Mucosa of rectum (tissue), 2 donors: ENCODE results near the gene ROCK2.

Source experiments
- H3K27ac ChIP-seq, 2 donors: one replicate each; pipeline ENCODE4 v1.7.0; 2013; ENCODE audit warnings: inconsistent platforms in 2 of 2, low read depth in 2 of 2, low read length in 2 of 2
- H3K27me3 ChIP-seq, 2 donors: one replicate each; pipeline ENCODE4 v1.7.0; 2013; ENCODE audit warnings: low read length in 2 of 2; ENCODE audit not compliant: control insufficient read depth in 2 of 2, insufficient read depth in 2 of 2
- H3K36me3 ChIP-seq, 2 donors: one replicate each; pipeline ENCODE4 v1.7.0; 2013; ENCODE audit warnings: low read length in 2 of 2; ENCODE audit not compliant: control insufficient read depth in 2 of 2, insufficient read depth in 2 of 2
- H3K4me1 ChIP-seq, 2 donors: one replicate each; pipeline ENCODE4 v1.7.0; 2013; ENCODE audit warnings: low read length in 2 of 2, mild to moderate bottlenecking in 1 of 2; ENCODE audit not compliant: control insufficient read depth in 2 of 2, insufficient read depth in 2 of 2
- H3K4me3 ChIP-seq, 2 donors: one replicate each; pipeline ENCODE4 v1.7.0; 2013; ENCODE audit warnings: low read length in 2 of 2
- H3K9ac ChIP-seq, 2 donors: one replicate each; pipeline ENCODE4 v1.7.0; 2013; ENCODE audit warnings: low read length in 2 of 2, low read depth in 1 of 2, mild to moderate bottlenecking in 1 of 2
- H3K9me3 ChIP-seq, 2 donors: one replicate each; pipeline ENCODE4 v1.7.0; 2013; ENCODE audit warnings: low read length in 2 of 2; ENCODE audit not compliant: control insufficient read depth in 2 of 2
- donor health status: healthy.
- donor health status: Normal muscosa, but diverticular disease.

Gene ROCK2

DNA sequence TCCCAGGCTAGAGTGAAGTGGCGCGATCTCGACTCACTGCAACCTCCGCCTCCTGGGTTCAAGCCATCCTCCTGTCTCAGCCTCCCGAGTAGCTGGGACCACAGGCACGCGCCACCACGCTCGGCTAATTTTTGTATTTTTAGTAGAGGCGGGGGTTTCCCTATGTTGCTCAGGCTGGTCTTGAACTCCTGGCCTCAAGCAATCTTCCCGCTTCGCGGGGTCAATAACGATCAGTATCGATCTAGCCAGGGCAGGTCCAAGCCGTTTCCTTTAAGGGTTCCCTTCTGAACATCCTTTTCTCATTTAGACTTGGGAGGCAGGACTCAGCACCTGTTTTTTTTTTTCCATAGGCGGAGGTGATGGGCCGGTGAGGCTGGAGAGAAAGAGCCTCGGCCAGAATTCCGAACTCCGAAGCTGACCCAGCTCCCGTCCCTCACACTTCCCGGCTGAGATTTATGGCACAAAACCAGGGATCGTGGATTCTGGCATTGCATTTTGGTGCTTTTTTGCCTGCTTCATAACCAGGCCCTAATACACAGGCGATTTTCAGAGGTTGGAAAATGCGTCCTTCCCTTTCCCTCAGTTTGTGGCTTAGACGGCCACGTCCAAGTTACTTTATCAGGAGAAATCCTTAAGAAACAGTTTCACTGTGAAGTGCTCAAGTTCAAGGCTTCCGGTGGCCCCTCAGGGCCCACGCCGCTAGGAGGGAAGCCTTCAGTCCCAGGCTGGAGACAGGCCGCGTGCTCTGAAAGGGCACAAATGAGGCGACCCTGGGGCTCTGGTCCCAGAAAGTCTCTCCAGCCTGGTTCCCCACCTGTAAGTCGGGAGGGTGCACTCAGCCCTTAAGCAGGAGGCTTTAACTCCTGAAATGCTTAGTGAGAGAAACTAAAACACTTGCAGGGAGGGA lies 190.2 kb downstream of the ROCK2 start:
- Histone ChIP-seq H3K4me3 (peak overlapping the region; percentile 64 to 81), H3K9ac (peak overlapping the region; percentile 72 to 84), H3K27me3 (no peaks in the 10 kb centered on the region), H3K4me1 (peaks cover 8 to 9% of the 10 kb centered on the region in 2 donors), H3K36me3 (no peaks in the 10 kb centered on the region), H3K9me3 (no peaks in the 10 kb centered on the region), H3K27ac (peak overlapping the region; percentile 86 to 92)

DNA sequence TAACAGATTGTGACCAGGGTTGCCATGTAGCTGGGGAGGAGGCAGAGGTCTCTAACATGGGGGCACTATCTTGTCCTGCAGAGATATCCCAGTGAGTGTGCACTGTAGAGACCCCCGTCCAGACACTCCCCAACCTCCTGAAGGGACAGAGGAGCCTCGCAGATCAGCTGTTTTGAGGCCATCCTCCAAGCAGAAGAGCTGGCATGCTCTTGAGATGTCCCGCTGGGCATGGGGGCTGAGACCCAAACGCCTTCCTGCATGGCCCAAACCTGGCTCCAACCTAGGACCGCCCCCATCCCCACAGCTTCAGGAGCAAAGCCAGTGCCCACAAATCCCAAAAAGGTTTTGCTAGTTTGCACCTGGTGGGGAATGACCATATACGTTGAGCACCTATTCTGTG lies 191.8 kb downstream of the ROCK2 start:
- H3K4me3 ChIP-seq, result no peak overlapping the region
- H3K4me1 ChIP-seq, result peaks cover 8 to 9% of the 10 kb centered on the region in 2 donors
- no peaks in the 10 kb centered on the region for H3K9me3 ChIP-seq
- H3K27ac ChIP-seq, result no peak overlapping the region
- no peaks in the 10 kb centered on the region for H3K36me3 ChIP-seq
- no peaks in the 10 kb centered on the region for H3K27me3 ChIP-seq
- no peak overlapping the region for H3K9ac ChIP-seq

DNA sequence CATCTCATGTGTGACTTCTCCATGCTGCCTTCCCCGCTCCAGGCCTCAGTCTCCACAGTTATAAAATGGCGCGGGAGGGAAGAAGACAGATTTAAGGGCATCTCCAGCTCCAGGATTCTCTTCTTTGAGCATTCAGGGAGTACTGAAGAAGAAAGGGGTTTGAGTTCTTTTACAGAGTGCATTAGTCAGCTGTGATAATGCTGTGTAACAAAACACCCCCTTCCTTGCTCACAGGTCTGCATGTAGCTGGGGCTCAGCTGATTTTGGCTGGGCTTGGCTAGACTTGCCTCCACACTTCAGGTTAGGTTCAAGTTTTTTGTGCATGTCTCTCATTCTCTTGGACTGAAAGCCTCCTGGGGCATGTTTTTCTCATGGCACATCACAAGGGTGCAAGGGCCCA lies 197.2 kb downstream of the ROCK2 start:
- Histone ChIP-seq H3K36me3 (no peaks in the 10 kb centered on the region), H3K9ac (no peak overlapping the region), H3K4me3 (no peak overlapping the region), H3K27ac (no peak overlapping the region), H3K9me3 (no peaks in the 10 kb centered on the region), H3K4me1 (no peaks in the 10 kb centered on the region), H3K27me3 (no peaks in the 10 kb centered on the region)

DNA sequence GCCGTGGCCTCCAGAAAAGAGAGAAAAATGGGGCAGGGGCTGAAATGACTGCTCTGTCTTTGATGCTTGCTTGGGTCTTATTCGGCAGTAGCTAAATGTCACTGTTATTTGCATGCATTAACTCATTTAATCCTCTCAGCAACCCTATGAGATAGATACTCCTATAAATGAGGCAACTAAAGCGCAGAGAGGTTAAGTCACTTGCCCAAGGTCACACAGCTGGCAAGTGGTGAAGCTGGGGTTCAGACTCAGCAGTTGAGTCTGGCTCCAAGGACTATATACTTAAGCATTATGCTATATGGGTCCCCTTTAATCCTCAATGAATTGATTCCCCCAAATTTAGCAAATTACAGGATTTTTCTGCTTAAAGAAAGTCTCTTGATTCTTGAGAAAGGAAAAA lies 198.4 kb downstream of the ROCK2 start:
- Histone ChIP-seq H3K4me3 (no peak overlapping the region), H3K27me3 (no peaks in the 10 kb centered on the region)

DNA sequence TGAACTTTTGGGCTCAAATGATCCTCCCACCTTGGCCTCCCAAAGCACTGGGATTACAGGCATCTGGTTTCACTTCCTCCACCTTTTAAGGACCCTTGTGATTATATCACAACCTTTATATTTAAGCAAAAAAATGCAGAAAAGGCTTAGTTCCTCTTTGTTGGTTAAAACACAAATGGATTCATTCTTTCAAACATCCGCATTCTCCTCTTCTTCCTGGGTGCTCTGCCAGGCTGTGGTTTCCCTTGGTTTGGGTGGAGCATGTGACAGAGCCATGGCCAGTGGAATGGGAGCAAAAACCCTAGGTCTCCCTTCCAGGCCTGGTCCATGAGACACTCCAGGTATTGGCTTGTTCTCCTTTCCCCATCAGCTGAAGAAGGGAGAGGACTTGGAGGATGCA lies 199.1 kb downstream of the ROCK2 start:
- no peak overlapping the region for H3K4me3 ChIP-seq
- H3K36me3 ChIP-seq, result no peaks in the 10 kb centered on the region
- no peak overlapping the region for H3K27ac ChIP-seq
- H3K9me3 ChIP-seq, result no peaks in the 10 kb centered on the region
- no peak overlapping the region for H3K9ac ChIP-seq
- no peaks in the 10 kb centered on the region for H3K27me3 ChIP-seq
- no peaks in the 10 kb centered on the region for H3K4me1 ChIP-seq

More for the DNA sequence above, 198.4 kb downstream of the ROCK2 start:
- H3K36me3 ChIP-seq, result no peaks in the 10 kb centered on the region
- H3K4me1 ChIP-seq, result no peaks in the 10 kb centered on the region
- no peaks in the 10 kb centered on the region for H3K9me3 ChIP-seq
- no peak overlapping the region for H3K9ac ChIP-seq
- no peak overlapping the region for H3K27ac ChIP-seq

DNA sequence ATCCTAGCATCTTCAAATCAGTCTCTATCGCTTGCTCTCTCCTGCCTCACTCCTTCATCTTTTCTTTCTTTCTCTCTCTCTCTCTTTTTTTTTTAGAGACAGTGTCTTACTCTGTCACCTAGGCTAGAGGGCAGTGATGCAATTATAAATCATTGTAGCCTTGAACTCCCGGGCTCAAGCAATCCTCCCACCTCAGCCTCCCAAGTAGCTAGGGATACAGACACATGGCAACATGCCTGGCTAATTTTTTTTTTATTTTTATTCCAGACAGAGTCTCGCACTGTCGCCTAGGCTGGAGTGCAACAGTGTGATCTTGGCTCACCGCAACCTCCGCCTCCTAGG lies 199.7 kb downstream of the ROCK2 start:
- no peaks in the 10 kb centered on the region for H3K4me1 ChIP-seq
- no peaks in the 10 kb centered on the region for H3K36me3 ChIP-seq
- H3K4me3 ChIP-seq, result no peak overlapping the region
- H3K27ac ChIP-seq, result no peak overlapping the region
- no peaks in the 10 kb centered on the region for H3K9me3 ChIP-seq
- H3K27me3 ChIP-seq, result no peaks in the 10 kb centered on the region
- no peak overlapping the region for H3K9ac ChIP-seq

DNA sequence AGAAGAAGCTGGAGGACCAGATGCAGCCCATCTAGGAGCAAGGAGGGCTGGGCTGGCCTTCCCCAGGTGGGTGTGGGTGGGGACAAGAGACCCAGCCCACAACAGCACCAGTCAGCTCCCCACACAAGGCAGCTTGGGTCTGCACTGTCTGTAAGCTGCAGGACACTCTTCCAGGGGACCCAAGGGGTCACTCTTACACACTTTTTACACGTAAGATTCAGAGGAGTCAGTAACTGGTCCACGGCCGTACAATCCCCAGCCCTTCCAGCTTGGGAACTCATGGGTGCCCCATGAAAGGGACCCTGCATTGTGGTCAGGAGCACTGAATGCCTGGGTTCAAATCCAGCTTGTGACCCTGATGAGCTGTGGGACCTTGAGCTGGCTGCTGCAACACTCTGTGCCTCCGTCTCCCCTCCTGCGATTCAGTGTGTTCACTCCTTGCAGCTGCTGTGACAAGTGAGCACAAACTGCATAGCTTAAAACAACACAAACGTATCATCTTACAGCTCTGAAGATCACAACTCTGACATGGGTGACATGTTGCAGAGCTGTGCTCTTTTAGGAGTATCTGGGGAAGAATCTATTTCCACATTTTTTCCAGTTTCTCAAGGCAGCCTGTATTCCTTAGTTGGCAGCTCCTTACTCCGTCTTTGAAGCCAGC lies 200.2 kb downstream of the ROCK2 start:
- no peaks in the 10 kb centered on the region for H3K9me3 ChIP-seq
- H3K4me3 ChIP-seq, result no peak overlapping the region
- H3K9ac ChIP-seq, result no peak overlapping the region
- no peak overlapping the region for H3K27ac ChIP-seq
- H3K4me1 ChIP-seq, result no peaks in the 10 kb centered on the region
- no peaks in the 10 kb centered on the region for H3K36me3 ChIP-seq
- no peaks in the 10 kb centered on the region for H3K27me3 ChIP-seq

DNA sequence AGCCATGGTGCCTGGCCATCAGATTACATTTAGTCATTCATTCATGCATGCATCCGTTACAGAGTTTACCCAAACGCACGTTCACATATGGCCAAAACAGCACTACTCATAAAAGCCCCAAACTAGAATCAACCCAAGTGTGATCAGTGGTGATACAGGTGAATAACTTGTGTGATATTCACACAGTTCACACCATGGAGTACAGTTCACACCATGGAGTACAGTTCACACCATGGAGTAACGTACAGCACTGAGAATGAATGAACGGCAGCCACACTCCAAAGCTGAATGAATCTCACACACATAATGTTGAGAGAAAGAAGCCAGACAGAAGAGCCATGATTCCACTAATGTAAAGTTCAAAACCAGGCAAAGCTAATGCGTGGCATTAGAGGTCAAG lies 201.4 kb downstream of the ROCK2 start:
- H3K4me3 ChIP-seq, result no peak overlapping the region
- H3K27me3 ChIP-seq, result no peaks in the 10 kb centered on the region
- no peak overlapping the region for H3K9ac ChIP-seq
- no peaks in the 10 kb centered on the region for H3K36me3 ChIP-seq
- H3K9me3 ChIP-seq, result no peaks in the 10 kb centered on the region
- H3K27ac ChIP-seq, result no peak overlapping the region
- H3K4me1 ChIP-seq, result no peaks in the 10 kb centered on the region

DNA sequence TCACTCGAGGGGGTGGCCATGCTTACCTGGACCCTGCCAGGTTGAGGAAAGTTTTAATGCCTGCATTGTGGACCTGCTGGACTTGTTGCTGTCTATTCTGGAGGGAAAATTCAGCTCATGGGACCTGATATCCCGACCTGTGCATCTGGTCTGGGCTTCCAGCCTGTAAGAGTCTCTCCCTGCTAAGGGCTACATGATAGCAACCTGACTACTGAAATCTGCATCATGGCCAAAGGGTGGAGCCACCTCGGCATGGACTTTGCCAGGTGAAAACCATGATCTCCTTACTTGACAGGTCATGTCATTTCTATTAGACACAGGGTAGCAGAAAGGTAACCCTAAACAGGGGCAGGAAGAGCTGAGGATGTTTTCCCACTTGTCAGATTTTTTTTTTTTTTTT lies 202.1 kb downstream of the ROCK2 start:
- Histone ChIP-seq H3K4me1 (no peaks in the 10 kb centered on the region), H3K9ac (no peak overlapping the region), H3K4me3 (no peak overlapping the region), H3K27ac (no peak overlapping the region), H3K27me3 (no peaks in the 10 kb centered on the region), H3K36me3 (no peaks in the 10 kb centered on the region), H3K9me3 (no peaks in the 10 kb centered on the region)

DNA sequence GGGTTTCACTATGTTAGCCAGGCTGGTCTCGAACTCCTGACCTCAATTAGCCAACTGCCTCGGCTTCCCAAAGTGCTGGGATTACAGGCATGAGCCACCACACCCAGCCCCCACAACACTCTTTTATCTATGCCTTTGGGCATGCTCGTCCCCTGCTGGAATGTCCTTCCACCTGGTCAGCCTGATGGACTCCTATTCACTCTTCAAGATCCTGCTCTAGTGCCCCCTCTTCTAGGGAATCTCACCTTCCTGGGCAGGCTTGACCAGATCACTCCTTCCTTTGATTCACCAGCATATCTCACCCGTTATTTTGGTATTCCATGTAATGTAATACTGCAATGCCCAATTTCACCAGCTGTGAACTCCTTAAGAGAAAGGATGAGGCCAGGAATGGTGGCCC lies 203.1 kb downstream of the ROCK2 start:
- Histone ChIP-seq H3K36me3 (no peaks in the 10 kb centered on the region), H3K4me3 (no peak overlapping the region), H3K9ac (no peak overlapping the region), H3K27me3 (no peaks in the 10 kb centered on the region), H3K4me1 (no peaks in the 10 kb centered on the region), H3K9me3 (no peaks in the 10 kb centered on the region), H3K27ac (no peak overlapping the region)
